Measurements from ENCODE around the gene PTPN14. TPM values are rescaled to one million over a fixed set of nuclear protein-coding genes. Genes with fewer than 3 reads are reported as not detected.

Gene PTPN14
- polyA plus RNA-seq, 3 donors, result 2.0 to 8.8 (median 7.3) TPM

DNA sequence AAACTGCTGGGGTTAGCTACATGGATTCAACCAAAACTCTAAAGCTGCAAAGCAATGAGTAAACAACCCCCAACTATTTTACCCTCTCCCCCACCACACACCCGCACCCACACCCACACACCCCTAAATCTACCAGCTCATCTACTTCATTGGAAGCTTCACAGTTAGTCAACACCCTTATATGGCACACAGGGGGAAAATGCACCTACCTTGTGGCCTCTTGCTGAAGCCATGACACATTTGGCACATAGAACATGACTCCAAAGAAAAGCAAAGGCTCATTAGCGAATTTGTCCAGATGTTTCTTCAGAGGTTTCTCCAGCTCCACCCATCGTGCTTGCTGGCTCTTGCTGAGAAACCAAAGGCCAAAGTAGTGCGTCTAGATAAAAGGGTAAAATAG lies 99.8 kb downstream of the PTPN14 start:
- 85 to 93% (median 89%) methylated on average over 4 of the region's 4 CpGs for WGBS, 3 donors
- no peak overlapping the region for H3K27ac ChIP-seq (ENCODE audit: low read depth, low read length)

DNA sequence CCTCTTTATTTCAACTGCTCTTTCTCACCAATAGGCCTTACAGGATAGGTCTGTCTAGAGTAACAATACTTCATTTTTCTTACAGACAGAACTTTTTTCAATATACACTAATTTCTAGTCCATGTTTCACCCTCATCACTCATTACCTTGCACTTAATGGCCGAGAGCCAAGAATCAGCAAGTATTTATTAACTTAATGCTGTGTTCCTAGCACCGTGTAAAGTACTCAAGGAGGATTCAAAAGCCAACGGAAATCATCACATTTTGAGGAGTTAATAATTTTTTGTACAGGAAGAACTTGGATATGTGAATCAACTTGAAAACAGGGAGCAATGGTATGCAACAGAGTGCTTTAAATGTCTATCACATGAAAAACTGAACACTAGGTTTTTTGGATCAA lies 102.0 kb downstream of the PTPN14 start:
- WGBS, 3 donors, result 75 to 95% (median 91%) methylated on average over 3 of the region's 3 CpGs
- no peak overlapping the region for H3K27ac ChIP-seq (ENCODE audit: low read depth, low read length)

DNA sequence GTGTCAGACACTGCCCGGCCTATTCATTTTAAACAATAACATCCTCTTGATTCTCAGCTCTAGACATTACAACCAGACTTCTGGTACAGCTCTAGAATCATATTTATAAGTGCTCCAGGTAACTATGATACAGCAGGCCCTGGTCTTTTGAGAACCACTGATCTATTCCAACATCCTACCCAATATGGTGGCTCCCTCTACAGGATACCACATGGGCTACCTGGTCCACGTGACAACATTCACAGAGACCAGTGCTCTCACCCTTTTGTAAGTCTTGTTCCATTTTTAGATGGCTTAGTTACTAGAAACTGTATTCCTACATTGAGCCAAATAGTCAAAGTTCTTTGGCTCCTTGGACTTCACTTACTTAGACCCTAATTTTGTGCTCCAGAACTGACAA lies 102.9 kb downstream of the PTPN14 start:
- H3K27ac ChIP-seq (ENCODE audit: low read depth, low read length), result no peak overlapping the region
- 98 to 99% (median 98%) methylated on average over 2 of the region's 2 CpGs for WGBS, 3 donors

DNA sequence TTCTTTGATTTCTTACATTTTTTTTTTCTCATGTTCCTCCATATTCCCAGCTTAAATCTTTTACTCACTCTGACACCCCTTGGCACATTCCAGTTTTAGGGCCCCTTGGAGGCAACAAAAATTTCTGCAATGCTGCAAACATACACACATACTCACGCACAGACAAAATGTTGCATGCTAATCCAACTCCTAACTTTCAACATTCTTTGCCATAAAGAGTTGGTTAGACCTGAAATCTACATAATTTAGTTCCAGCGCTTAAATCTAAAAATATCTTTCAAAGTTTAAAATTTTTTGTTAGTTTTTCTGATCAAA lies 103.9 kb downstream of the PTPN14 start:
- WGBS, 3 donors, result 88 to 94% (median 89%) methylated on average over 2 of the region's 2 CpGs
- no peak overlapping the region for H3K27ac ChIP-seq (ENCODE audit: low read depth, low read length)

DNA sequence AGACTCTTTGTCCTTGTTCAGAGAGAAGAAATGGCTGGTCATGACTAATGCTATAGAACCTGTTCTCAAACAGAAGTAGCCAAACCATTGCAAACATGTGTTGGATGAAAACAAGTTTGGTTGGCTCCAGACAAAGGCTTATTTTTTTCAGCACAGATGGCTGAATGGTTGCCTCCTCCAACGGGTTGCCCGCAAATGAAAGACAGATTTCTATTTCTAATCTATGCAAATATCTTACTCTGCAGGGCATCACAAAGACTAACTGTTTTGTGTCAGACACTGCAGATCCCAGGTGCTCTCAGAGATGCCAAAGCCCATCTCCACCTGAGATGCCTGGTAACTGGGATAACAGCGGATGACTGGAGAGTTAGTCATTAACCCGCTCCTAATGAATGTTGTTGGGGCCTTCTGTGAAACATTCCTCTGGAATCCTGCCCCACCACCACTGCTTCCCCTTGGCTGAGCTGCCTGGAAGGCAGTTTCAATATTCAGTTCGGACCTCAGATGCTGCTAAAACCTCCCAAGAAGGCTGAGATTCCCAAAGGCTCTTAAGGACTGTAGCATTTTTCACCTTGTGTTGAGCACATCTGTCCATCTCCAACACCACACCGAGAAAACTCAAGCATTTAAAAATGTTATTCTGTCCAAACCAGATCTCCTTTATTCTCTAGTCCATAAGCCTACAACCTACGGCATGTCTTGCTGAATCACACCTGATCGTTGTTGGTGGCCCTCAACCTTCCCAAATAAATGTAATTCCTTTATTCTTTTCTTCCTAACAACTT lies 104.4 kb downstream of the PTPN14 start:
- H3K27ac ChIP-seq (ENCODE audit: low read depth, low read length), result no peak overlapping the region
- 64 to 78% (median 78%) methylated on average over 8 of the region's 8 CpGs for WGBS, 3 donors

DNA sequence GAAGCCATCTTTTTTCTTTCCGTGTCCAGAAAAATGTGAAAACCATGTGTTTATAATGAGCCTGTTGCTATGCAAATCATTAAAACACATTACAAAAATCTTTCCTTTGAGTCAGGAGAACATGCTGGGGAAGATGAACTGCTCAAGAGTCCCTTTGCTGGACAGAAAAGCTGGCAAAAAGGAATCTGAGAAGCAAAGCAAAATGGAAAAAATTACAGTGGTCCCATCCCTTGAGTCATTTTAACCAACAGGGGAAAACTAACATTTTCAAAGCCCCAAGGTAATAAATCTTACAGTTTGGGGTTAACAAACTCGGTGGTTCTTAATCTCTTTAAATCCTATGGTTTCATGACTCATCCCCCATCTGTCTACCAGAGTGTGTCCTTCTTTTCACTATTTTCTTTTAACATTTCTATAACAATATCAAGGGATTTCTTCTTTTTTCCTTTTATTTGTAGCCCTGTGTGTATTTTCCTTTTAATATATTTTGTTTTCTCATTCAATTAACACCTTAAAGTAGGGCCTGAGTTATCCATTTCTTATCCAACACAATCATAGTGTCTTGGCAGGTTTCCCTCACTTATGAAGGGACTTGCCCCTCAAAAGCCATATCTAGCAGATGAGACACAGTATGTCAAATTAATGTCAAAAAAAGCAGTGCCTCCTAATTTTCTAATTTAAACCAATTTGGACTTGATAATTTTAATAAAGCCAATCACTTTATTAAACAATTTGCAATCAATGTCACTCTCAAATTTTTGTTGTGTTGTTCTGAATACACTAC lies 105.4 kb downstream of the PTPN14 start:
- WGBS, 3 donors, result 25 to 65% (median 33%) methylated on average over 2 of the region's 2 CpGs
- no peak overlapping the region for H3K27ac ChIP-seq (ENCODE audit: low read depth, low read length)

DNA sequence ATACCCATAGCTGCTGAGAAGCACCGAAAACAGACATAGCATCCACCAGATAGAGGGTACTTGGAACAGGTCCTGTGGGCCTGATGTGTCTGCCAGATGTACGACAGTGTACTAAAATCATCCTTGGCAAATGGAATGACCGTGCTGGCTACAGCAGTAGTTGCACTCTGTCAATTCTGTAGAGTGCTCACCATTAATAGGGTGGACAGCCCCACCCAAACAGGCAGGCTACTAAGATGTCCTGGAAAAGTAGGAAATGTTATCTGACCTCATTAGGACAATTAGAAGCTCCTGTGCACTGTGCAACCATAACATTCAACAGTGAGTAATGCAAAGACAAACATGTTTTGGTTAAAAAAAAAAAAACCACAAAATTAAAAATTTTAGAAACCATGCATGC lies 106.2 kb downstream of the PTPN14 start:
- H3K27ac ChIP-seq (ENCODE audit: low read depth, low read length), result no peak overlapping the region
- 71 to 84% (median 72%) methylated on average over 3 of the region's 3 CpGs for WGBS, 3 donors

DNA sequence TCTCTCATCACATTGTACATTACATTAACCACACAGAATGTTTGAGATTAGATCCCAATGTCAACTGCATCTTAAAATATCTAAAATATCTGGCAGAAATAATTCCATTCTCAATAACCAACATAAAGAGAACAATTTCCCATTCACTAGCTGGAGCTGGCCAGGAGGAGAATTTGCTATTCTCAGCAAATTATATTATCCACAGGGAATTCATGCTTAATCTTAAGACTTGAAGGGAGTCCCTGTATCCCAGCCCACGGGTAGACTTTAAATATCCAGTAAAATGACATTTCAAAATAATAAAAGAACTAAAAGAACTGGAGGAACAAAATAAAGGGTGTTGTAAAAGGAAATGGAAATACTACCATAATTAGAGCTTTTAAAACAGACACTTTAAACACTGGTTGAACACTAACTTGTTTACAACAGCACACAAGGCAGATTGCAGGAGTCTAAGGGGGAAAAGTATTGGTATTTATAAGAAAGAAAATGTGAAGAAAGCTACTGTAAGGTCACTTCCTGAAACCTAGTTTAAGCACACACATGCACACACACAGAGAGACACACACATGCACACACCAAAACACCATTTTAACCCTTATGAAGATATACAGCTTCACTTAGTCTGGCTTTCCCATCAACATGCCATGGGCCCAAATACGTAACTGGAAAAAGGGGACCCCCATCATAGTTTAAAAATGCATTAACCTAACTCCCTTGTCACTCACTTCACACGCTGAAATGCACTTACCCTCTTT lies 107.0 kb downstream of the PTPN14 start:
- no peak overlapping the region for H3K27ac ChIP-seq (ENCODE audit: low read depth, low read length)
- 48 to 75% (median 60%) methylated on average over 3 of the region's 3 CpGs for WGBS, 3 donors

DNA sequence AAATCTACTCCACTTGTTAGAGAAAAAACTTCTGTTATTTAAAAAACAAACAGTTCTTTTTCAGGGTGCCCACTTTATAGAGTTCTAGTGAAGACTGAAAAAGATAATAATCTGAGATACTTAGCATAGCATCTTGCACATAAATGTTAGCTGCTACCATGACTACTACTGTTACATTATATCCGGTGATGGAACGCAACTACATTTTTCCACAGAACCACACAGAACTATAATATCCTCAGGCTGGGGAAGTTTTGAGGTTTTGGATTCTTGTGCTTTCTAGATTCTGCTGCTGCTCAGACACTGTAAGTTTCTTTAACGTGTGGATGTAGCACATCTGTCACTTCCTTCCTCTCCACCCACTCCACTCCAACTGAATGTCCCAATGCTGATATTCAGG lies 110.3 kb downstream of the PTPN14 start:
- 46 to 82% (median 46%) methylated on average over 3 of the region's 3 CpGs for WGBS, 3 donors
- no peak overlapping the region for H3K27ac ChIP-seq (ENCODE audit: low read depth, low read length)

DNA sequence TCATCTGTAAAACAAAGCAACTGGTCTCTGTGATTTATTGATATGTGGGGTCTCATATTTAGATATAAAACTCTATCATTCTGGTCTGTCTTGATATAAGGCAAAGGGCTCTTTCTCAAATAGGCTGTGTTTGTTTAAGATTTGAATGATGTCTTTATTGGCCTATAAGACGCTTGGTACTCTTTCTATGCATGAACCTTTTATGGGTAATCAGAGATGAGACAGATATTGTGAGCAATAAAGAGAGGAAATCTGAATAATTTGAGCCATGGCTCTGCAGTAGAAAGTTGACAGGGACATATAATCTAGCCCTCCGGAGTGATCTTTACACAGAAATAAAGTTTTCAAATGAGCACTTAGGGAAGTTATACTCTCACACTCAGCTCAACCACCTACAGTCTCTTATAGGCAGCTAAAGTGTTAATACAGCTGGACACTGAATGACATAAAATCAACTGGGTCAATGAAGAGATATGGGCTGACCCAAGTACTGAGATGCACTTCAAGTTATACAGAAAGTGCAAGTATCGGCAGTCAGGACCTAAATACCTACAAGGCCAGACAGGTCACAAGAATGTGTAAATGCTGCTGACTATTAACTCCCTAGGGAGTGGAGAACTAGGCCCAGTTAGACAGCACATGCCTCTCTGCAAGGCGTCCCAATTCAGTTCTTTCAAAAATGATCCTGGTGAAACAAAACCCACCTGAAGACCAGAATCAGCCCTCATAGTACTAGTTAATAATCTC lies 111.0 kb downstream of the PTPN14 start:
- H3K27ac ChIP-seq (ENCODE audit: low read depth, low read length), result no peak overlapping the region
- 66 to 93% (median 90%) methylated on average over 4 of the region's 4 CpGs for WGBS, 3 donors

DNA sequence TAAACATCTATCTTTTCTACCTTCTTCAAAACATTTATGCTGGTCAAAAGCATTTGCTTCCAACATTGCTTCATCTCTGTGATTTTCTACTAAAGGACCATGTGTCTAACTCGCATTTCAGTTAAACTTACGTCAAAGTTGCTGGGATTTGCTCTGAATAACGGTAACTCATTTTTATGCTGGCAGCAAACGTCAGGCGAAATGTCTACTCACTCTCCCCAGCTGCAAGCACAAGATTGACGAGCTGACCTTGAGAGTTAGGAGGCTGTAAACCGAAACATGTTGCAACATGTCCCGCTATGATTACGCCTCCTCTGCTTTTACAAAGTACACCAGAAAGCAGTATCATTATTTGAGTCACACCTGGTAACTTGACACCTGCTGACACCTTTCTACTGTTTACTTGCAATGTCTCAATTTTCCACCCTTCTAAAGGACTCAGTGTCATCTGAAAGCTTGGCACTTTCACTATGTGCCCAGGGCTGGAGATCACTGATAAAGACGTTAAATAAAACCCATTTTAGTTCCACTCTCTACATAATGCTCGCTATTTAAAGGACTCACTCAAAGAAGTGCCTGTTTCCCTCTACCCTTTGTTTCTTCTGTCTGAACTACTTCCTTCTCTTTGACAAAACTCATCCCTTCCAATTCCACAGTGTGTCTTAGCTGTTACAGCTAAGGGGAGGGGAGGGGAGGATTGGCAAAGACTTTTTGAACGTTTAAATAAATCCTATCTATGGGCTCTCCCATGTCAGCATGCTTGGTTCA lies 111.9 kb downstream of the PTPN14 start:
- WGBS, 3 donors, result 12 to 46% (median 38%) methylated on average over 12 of the region's 12 CpGs
- H3K27ac ChIP-seq (ENCODE audit: low read depth, low read length), result no peak overlapping the region

DNA sequence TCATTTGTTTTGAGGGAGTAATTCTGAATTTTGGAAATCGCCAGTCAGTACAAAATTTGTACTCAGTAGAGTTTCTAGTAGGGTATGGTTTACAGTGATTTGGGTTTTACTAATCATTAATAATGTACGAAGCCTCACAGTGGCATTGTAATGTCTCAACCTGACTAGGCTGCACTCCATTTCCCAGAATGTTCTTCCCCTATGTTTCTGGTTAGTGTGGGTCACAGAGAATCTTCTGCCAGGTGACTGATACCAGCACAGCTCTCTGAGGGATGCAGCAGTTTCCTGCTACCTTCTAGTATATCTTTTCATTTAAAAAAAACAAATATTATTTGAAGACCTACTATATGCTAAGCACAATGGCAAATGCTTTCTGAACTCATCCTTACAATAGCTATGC lies 112.9 kb downstream of the PTPN14 start:
- WGBS, 3 donors, result 88 to 97% (median 93%) methylated on average over 2 of the region's 2 CpGs
- no peak overlapping the region for H3K27ac ChIP-seq (ENCODE audit: low read depth, low read length)

DNA sequence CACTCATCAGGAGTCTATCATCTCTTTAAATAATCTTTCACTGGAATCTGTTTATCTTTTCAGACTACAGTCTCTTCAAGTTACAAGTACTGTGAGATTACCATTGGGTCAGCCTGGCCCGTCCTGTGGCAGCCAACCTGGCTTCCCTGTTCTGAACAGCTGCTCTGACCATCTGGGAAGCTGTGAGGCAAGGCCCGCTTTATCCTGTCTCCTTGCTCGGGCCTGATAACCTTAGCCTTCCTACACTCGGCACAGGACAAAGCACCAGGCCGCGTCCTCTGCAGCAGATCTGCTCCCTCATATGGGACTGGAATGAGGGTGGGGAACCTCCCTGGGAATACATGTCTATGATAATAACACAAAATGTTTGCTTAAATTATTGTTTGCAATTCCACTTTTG lies 113.3 kb downstream of the PTPN14 start:
- 78 to 89% (median 82%) methylated on average over 6 of the region's 6 CpGs for WGBS, 3 donors
- no peak overlapping the region for H3K27ac ChIP-seq (ENCODE audit: low read depth, low read length)

DNA sequence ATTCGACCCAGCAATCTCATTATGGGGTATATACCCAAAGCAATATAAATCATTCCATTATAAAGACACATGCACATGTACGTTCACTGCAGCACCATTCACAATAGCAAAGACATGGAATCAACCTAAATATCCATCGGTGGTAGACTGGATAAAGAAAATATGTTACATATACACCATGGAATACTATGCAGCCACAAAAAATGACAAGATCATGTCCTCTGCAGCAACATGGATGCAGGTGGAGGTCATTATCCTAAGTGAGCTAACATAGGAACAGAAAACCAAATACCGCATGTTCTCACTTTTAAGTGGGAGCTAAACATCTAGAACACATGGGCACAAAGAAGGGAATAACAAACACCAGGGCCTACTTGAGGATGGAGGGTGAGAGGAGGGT lies 115.5 kb downstream of the PTPN14 start:
- 95 to 98% (median 96%) methylated on average over 4 of the region's 4 CpGs for WGBS, 3 donors
- H3K27ac ChIP-seq (ENCODE audit: low read depth, low read length), result no peak overlapping the region

DNA sequence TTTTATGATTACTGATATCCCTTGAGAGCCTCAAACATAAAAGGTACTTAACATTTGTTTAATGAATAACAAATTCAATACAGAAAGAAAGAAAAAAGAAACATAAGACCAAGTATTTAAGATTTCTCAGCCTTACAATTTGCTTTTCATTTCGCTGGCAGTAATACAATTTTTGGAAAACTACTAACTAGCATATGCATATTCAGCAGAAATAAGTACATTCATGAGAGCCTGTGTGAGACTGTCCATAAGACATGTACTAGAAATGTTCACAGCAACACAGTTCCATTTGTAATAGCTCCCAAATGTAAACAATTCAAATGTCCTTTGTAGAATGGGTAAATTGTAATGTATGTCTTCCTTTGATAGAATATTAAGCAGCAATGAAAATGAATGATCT lies 119.2 kb downstream of the PTPN14 start:
- 77 to 84% (median 78%) methylated on average over 1 of the region's 1 CpG for WGBS, 3 donors
- H3K27ac ChIP-seq (ENCODE audit: low read depth, low read length), result no peak overlapping the region

DNA sequence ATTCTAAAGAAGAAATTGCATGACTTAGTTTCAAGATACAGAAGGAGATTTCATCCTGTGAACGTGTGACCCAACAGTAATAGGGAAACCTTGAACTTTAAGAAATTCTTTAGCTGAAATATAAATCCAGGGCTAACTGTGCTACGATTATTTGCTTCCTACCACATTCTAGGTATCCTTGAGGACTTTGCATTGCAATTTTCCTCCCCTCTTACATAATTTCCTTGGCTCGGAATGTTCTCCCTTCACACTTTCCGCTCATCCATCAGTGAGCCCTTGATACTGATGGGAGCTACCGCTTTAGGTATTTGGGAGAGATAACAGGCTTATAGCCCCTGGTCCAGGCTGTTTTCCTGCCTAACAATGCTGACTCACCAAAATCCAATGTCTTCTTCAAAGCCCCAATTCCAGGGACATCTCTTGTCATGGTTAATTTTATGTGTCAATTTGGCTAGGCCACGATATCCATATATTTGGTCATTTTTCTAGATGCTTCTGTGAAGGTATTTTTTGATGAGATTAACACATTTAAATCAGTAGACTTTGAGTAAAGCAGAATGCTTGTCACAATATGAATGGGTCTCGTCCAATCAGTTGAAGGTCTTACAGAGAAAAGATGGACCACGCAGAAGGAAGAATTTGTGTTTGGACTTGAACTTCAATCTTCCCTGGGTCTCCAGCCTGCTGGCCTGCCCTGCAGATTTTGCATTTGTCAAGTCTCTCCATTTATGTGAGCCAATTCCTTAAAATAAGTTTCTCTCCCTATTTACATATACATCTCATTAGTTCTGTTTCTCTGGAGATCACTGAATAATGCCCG lies 121.2 kb downstream of the PTPN14 start:
- H3K27ac ChIP-seq (ENCODE audit: low read depth, low read length), result no peak overlapping the region
- 80 to 89% (median 88%) methylated on average over 9 of the region's 9 CpGs for WGBS, 3 donors

DNA sequence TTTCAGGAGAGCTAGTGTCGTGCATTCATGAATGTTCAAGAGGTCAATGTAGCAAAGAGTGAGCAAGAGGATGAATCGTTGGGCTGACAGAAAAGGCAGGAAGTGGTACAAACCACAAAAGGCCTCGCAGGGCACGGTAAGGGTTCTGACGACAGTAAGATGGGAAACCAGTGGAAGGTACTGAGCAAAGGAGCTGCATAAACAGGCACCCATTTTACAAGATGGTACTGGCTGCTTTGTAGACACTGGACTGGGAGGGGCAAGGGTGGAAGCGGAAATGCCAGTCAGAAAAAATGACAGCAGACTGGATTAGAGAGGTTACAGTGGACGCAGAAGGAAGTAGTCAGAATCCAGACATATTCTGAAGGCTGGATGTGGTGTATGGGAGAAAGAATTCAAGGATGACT lies 123.5 kb downstream of the PTPN14 start:
- H3K27ac ChIP-seq (ENCODE audit: low read depth, low read length), result no peak overlapping the region

More for the DNA sequence above, 123.5 kb downstream of the PTPN14 start:
- 45 to 74% (median 53%) methylated on average over 7 of the region's 7 CpGs for WGBS, 3 donors

Measured in adipose tissue (tissue), 3 donors.